ENCODE results near the gene SLC35F1. TPM values are rescaled to one million over a fixed set of nuclear protein-coding genes. Genes with fewer than 3 reads are reported as not detected.

SLC35F1 gene
- total RNA-seq, 1 donor, result not detected

GRCh38 chr6:118325220-118325860 lies 418.3 kb downstream of the SLC35F1 start:
- H3K4me3 ChIP-seq (ENCODE audit: low read depth, low read length), result no peak overlapping the region
- DNase-seq (ENCODE audit: low read depth), result no peak
- TF ChIP-seq CTCF (IDR thresholded peaks at IDR 0.05; ENCODE audit: insufficient read depth, low read depth, low read length), result no peak

- DNase-seq (ENCODE audit: low read depth), result no peak
- no peak for TF ChIP-seq CTCF (IDR thresholded peaks at IDR 0.05; ENCODE audit: insufficient read depth, low read depth, low read length)
- no peak overlapping the region for H3K4me3 ChIP-seq (ENCODE audit: low read depth, low read length)
Measured at GRCh38 chr6:118326712-118327111, 419.6 kb downstream of the SLC35F1 start.

GRCh38 chr6:118327237-118327636 lies 420.2 kb downstream of the SLC35F1 start:
- no peak for TF ChIP-seq CTCF (IDR thresholded peaks at IDR 0.05; ENCODE audit: insufficient read depth, low read depth, low read length)
- no peak overlapping the region for H3K4me3 ChIP-seq (ENCODE audit: low read depth, low read length)
- no peak for DNase-seq (ENCODE audit: low read depth)

- no peak overlapping the region for H3K4me3 ChIP-seq (ENCODE audit: low read depth, low read length)
- TF ChIP-seq CTCF (IDR thresholded peaks at IDR 0.05; ENCODE audit: insufficient read depth, low read depth, low read length), result no peak
- no peak for DNase-seq (ENCODE audit: low read depth)
Measured at GRCh38 chr6:118333772-118334171, 426.7 kb downstream of the SLC35F1 start.

GRCh38 chr6:118334634-118335033 lies 427.6 kb downstream of the SLC35F1 start:
- DNase-seq (ENCODE audit: low read depth), result no peak
- no peak for TF ChIP-seq CTCF (IDR thresholded peaks at IDR 0.05; ENCODE audit: insufficient read depth, low read depth, low read length)
- no peak overlapping the region for H3K4me3 ChIP-seq (ENCODE audit: low read depth, low read length)

- DNase-seq (ENCODE audit: low read depth), result no peak
- no peak for TF ChIP-seq CTCF (IDR thresholded peaks at IDR 0.05; ENCODE audit: insufficient read depth, low read depth, low read length)
- H3K4me3 ChIP-seq (ENCODE audit: low read depth, low read length), result no peak overlapping the region
Measured at GRCh38 chr6:118335325-118335816, 428.3 kb downstream of the SLC35F1 start.
